Liver (tissue), 3 donors: ENCODE results near the gene PELO.

Experiments
- EGR1 ChIP-seq, 2 donors: IDR thresholded peaks; 2 replicates each; pipeline ENCODE4 v1.6.1; 2016 to 2018; ENCODE audit warnings: antibody characterized with exemption in 2 of 2, low read depth in 2 of 2
- FOXA1 ChIP-seq: IDR thresholded peaks from 2 replicates; pipeline ENCODE4 v1.6.1; 2016; ENCODE audit warnings: antibody characterized with exemption
- JUND ChIP-seq, 2 donors: IDR thresholded peaks; 2 replicates each; pipeline ENCODE4 v1.6.1; 2016; ENCODE audit warnings: antibody characterized with exemption in 2 of 2
- RAD21 ChIP-seq, 2 donors: IDR thresholded peaks; 2 replicates each; pipeline ENCODE4 v1.6.1; 2016; ENCODE audit warnings: antibody characterized with exemption in 2 of 2, mild to moderate bottlenecking in 2 of 2
- SP1 ChIP-seq: IDR thresholded peaks from 2 replicates; pipeline ENCODE4 v1.6.1; 2018; ENCODE audit warnings: antibody characterized with exemption, mild to moderate bottlenecking
- YY1 ChIP-seq: IDR thresholded peaks from 2 replicates; pipeline ENCODE4 v1.6.1; 2016; ENCODE audit warnings: antibody characterized with exemption, mild to moderate bottlenecking
- TF ChIP-seq, protein P1 (sequence below): fragments of 150-350 bp; IDR thresholded peaks from 2 replicates; pipeline ENCODE4 v1.5.1; 2017; ENCODE audit warnings: improper control_type of control experiment, low read depth, low read length; ENCODE audit not compliant: missing input control
- TF ChIP-seq, protein P2 (sequence below): IDR thresholded peaks from 2 replicates; pipeline ENCODE4 v1.6.1; 2016; ENCODE audit warnings: antibody characterized with exemption
- donor health status: healthy.
- donor health status: healthy.

DNA sequence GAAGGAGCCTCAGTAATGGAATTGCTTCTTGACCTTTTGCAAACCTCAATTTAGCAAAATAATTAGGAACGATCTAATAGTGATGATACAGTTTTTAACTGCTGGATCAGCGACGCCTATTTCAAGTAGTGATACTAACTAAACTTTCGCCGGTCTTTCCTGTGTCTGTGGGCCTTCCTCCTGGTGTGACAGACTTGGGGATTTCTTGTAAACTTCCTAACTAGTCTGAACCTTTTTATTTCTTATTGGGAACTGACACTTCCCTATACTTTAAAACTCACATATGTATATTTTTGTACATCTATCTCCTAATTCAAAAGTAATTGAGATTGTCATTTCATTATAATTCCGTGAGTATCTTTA lies 15.2 kb downstream of the PELO start:
- TF ChIP-seq, protein P1, sequence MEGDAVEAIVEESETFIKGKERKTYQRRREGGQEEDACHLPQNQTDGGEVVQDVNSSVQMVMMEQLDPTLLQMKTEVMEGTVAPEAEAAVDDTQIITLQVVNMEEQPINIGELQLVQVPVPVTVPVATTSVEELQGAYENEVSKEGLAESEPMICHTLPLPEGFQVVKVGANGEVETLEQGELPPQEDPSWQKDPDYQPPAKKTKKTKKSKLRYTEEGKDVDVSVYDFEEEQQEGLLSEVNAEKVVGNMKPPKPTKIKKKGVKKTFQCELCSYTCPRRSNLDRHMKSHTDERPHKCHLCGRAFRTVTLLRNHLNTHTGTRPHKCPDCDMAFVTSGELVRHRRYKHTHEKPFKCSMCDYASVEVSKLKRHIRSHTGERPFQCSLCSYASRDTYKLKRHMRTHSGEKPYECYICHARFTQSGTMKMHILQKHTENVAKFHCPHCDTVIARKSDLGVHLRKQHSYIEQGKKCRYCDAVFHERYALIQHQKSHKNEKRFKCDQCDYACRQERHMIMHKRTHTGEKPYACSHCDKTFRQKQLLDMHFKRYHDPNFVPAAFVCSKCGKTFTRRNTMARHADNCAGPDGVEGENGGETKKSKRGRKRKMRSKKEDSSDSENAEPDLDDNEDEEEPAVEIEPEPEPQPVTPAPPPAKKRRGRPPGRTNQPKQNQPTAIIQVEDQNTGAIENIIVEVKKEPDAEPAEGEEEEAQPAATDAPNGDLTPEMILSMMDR: no peak
- TF ChIP-seq JUND (IDR thresholded peaks at IDR 0.05) (no peak), EGR1 (IDR thresholded peaks at IDR 0.05; ENCODE audit: low read depth in 2 of 2) (no peak), SP1 (no peak), FOXA1 (no peak), YY1 (no peak), RAD21 (IDR thresholded peaks at IDR 0.05) (no peak)
- TF ChIP-seq, protein P2, sequence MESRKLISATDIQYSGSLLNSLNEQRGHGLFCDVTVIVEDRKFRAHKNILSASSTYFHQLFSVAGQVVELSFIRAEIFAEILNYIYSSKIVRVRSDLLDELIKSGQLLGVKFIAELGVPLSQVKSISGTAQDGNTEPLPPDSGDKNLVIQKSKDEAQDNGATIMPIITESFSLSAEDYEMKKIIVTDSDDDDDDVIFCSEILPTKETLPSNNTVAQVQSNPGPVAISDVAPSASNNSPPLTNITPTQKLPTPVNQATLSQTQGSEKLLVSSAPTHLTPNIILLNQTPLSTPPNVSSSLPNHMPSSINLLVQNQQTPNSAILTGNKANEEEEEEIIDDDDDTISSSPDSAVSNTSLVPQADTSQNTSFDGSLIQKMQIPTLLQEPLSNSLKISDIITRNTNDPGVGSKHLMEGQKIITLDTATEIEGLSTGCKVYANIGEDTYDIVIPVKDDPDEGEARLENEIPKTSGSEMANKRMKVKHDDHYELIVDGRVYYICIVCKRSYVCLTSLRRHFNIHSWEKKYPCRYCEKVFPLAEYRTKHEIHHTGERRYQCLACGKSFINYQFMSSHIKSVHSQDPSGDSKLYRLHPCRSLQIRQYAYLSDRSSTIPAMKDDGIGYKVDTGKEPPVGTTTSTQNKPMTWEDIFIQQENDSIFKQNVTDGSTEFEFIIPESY: no peak
